ENCODE data around the gene MVB12B.

DNA sequence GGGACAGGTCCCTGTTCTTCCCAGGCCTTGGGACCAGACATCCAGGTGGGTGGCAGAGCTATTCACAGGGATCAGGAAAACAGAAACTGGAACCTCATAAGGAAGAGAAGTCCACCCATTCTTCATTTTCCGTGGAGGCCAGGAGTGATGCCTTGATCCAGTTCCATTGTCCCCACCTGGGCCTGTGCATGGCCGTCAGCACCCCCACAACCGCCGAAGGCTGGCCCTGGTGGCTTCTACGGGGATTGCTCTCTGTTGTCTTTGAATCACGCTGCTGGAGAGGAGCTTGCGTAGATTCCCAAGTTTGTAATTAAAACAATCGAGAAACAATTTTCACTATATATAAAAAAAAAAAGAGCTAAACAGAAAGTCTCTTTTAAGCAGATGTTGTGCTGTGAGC lies 134.4 kb downstream of the MVB12B start:
- no peak for TF ChIP-seq POLR2AphosphoS5 (IDR thresholded peaks at IDR 0.05; ENCODE audit: low read depth)
- TF ChIP-seq, protein P1, sequence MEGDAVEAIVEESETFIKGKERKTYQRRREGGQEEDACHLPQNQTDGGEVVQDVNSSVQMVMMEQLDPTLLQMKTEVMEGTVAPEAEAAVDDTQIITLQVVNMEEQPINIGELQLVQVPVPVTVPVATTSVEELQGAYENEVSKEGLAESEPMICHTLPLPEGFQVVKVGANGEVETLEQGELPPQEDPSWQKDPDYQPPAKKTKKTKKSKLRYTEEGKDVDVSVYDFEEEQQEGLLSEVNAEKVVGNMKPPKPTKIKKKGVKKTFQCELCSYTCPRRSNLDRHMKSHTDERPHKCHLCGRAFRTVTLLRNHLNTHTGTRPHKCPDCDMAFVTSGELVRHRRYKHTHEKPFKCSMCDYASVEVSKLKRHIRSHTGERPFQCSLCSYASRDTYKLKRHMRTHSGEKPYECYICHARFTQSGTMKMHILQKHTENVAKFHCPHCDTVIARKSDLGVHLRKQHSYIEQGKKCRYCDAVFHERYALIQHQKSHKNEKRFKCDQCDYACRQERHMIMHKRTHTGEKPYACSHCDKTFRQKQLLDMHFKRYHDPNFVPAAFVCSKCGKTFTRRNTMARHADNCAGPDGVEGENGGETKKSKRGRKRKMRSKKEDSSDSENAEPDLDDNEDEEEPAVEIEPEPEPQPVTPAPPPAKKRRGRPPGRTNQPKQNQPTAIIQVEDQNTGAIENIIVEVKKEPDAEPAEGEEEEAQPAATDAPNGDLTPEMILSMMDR (IDR thresholded peaks at IDR 0.05; ENCODE audit: insufficient read depth, low read length), result no peak
